IMR-90 (cell line): Measurements from ENCODE around the gene SPOUT1. TPM values are rescaled to one million over a fixed set of nuclear protein-coding genes. Genes with fewer than 3 reads are reported as not detected.

ENCODE experiments used
- ATAC-seq: fragments of 200-7000 bp; cut with Tn5 transposase; 2 replicates; pipeline ENCODE4 v1.9.1; 2020; ENCODE audit warnings: low read depth, mild to moderate bottlenecking, moderate library complexity
- BruUV-seq: library from RNA; stranded (reverse); fragments of 400-500 nt; replicated peaks from 2 replicates; lab custom pipeline; 2021; lab: Mats Ljungman, UMichigan
- CTCF ChIA-PET: fragments of 300-600 bp; formaldehyde crosslinking; extraction: SDS; loops from one replicate; lab custom pipeline; 2021; ENCODE audit warnings: antibody characterized with exemption; lab: Yijun Ruan, JAX
- POLR2A ChIA-PET: fragments of 300-600 bp; sonication (Branson Sonifier 250); formaldehyde crosslinking; loops from one replicate; lab custom pipeline; 2022; ENCODE audit warnings: antibody characterized with exemption; ENCODE audit not compliant: unreplicated experiment; lab: Charles Lee
- DNase-seq: peaks from one replicate; pipeline ENCODE4 v3.0.0; 2013
- H2AFZ ChIP-seq: replicated peaks from 2 replicates; pipeline ENCODE3; 2013; ENCODE audit warnings: low read length, mild to moderate bottlenecking; ENCODE audit not compliant: poor library complexity
- H2AK5ac ChIP-seq: 2 replicates; pipeline ENCODE4 v1.6.1; 2013; ENCODE audit warnings: low read depth, low read length, inconsistent platforms
- H2AK9ac ChIP-seq: replicated peaks from 2 replicates; pipeline ENCODE3; 2013; ENCODE audit warnings: mild to moderate bottlenecking, low read depth, low read length, moderate library complexity; ENCODE audit not compliant: poor library complexity
- H2BK120ac ChIP-seq: 2 replicates; pipeline ENCODE4 v1.6.1; 2013; ENCODE audit warnings: low read depth, low read length, inconsistent platforms
- H2BK15ac ChIP-seq: 3 replicates; pipeline ENCODE4 v1.6.1; 2013; ENCODE audit warnings: low read depth, low read length, inconsistent platforms
- H2BK20ac ChIP-seq: 2 replicates; pipeline ENCODE4 v1.6.1; 2013; ENCODE audit warnings: low read depth, mild to moderate bottlenecking, inconsistent platforms, low read length, moderate library complexity
- H2BK5ac ChIP-seq: 2 replicates; pipeline ENCODE4 v1.6.1; 2013; ENCODE audit warnings: mild to moderate bottlenecking, low read depth, low read length, inconsistent platforms; ENCODE audit not compliant: poor library complexity, severe bottlenecking
- H3K14ac ChIP-seq: replicated peaks from 2 replicates; pipeline ENCODE4 v1.6.1; 2013; ENCODE audit warnings: low read depth, low read length, inconsistent platforms
- H3K18ac ChIP-seq: 2 replicates; pipeline ENCODE4 v1.6.1; 2013; ENCODE audit warnings: low read depth, low read length, control low read depth
- H3K23ac ChIP-seq: 2 replicates; pipeline ENCODE4 v1.6.1; 2013; ENCODE audit warnings: low read depth, low read length, inconsistent platforms
- H3K27ac ChIP-seq: 2 replicates; pipeline ENCODE4 v1.5.1; 2013; ENCODE audit warnings: mild to moderate bottlenecking, control low read depth, low read length; ENCODE audit not compliant: insufficient read depth
- H3K27me3 ChIP-seq: 2 replicates; pipeline ENCODE4 v1.6.1; 2013; ENCODE audit warnings: low read length; ENCODE audit not compliant: control insufficient read depth, insufficient read depth
- H3K36me3 ChIP-seq: 2 replicates; pipeline ENCODE4 v1.6.1; 2013; ENCODE audit warnings: low read length, mixed read lengths; ENCODE audit not compliant: control insufficient read depth, insufficient read depth
- H3K4ac ChIP-seq: 2 replicates; pipeline ENCODE4 v1.6.1; 2013; ENCODE audit warnings: low read depth, low read length, inconsistent platforms
- H3K4me1 ChIP-seq: 2 replicates; pipeline ENCODE4 v1.6.1; 2013; ENCODE audit warnings: low read length, mixed read lengths; ENCODE audit not compliant: control insufficient read depth, insufficient read depth
- H3K4me2 ChIP-seq: 2 replicates; pipeline ENCODE4 v1.6.1; 2013; ENCODE audit warnings: low read depth, mild to moderate bottlenecking, control low read depth, low read length, moderate library complexity
- H3K4me3 ChIP-seq: 2 replicates; pipeline ENCODE4 v1.5.1; 2013; ENCODE audit warnings: low read depth, mild to moderate bottlenecking, control low read depth, low read length, moderate library complexity; ENCODE audit not compliant: insufficient read depth
- H3K56ac ChIP-seq: 2 replicates; pipeline ENCODE4 v1.6.1; 2013; ENCODE audit warnings: low read length, inconsistent platforms; ENCODE audit not compliant: insufficient read depth; ENCODE audit errors: extremely low read depth
- H3K79me1 ChIP-seq, 2 experiments: 2 replicates each; pipeline ENCODE4 v1.6.1; 2013; ENCODE audit warnings: low read length in 2 of 2, inconsistent platforms in 1 of 2, low read depth in 1 of 2
- H3K9ac ChIP-seq: 2 replicates; pipeline ENCODE4 v1.6.1; 2013; ENCODE audit warnings: low read depth, low read length, control low read depth
- H3K9me1 ChIP-seq: 2 replicates; pipeline ENCODE4 v1.6.1; 2013; ENCODE audit warnings: low read length, inconsistent platforms; ENCODE audit not compliant: insufficient read depth
- H3K9me3 ChIP-seq: 2 replicates; pipeline ENCODE4 v1.6.1; 2013; ENCODE audit warnings: low read length; ENCODE audit not compliant: control insufficient read depth, insufficient read depth
- H4K20me1 ChIP-seq: 2 replicates; pipeline ENCODE4 v1.6.1; 2013; ENCODE audit warnings: low read length, inconsistent platforms; ENCODE audit not compliant: insufficient read depth
- H4K5ac ChIP-seq: 2 replicates; pipeline ENCODE4 v1.6.1; 2013; ENCODE audit warnings: mild to moderate bottlenecking, low read depth, low read length, control low read depth
- H4K8ac ChIP-seq, 2 experiments: 2 replicates each; pipeline ENCODE4 v1.6.1; 2013; ENCODE audit warnings: low read depth in 2 of 2, low read length in 2 of 2, control low read depth in 1 of 2, inconsistent platforms in 1 of 2
- H4K91ac ChIP-seq: 2 replicates; pipeline ENCODE4 v1.6.1; 2013; ENCODE audit warnings: low read depth, low read length, inconsistent platforms; ENCODE audit not compliant: insufficient read depth
- MXI1 ChIP-seq: IDR thresholded peaks from 2 replicates; pipeline ENCODE4 v1.6.1; 2012; ENCODE audit warnings: low read depth, mild to moderate bottlenecking, low read length, moderate library complexity, borderline replicate concordance
- WGBS, 2 experiments: methylation state at CpG; one replicate each; pipeline versions ENCODE4 v1.1.5 to v1.1.7; 2013; ENCODE audit warnings: missing lambda C conversion rate in 2 of 2; ENCODE audit not compliant: insufficient read length in 1 of 2; ENCODE audit errors: extremely low coverage in 2 of 2; 5-methylcytosine and 5-hydroxymethylcytosine counted together
- dilution Hi-C: fragments of 300-500 bp; cut with HindIII; formaldehyde crosslinking; loops from one replicate; pipeline ENCODE4 v1.14.3; 2018; ENCODE audit warnings: low sequenced_read_pairs; ENCODE audit not compliant: unreplicated experiment
- in situ Hi-C: fragments of 300-500 bp; cut with MboI; formaldehyde crosslinking; loops from 3 replicates; pipeline ENCODE4 v1.14.3; 2019; ENCODE audit warnings: low sequenced_read_pairs, inconsistent platforms, mixed read lengths
- intact Hi-C: fragments of 100-400 bp; cut with micrococcal nuclease; formaldehyde crosslinking; loops from 2 replicates; pipeline ENCODE4 v1.10.0; 2022
- polyA plus RNA-seq, 3 experiments: library from polyadenylated mRNA; depleted of rRNA; stranded (reverse); fragments of >200 nt; gene quantifications; 2 replicates each; pipeline ENCODE4 v1.2.3, GENCODE V29; 2012; ENCODE audit warnings: low replicate concordance in 1 of 3
- total RNA-seq: library from RNA; depleted of rRNA; stranded (reverse); fragments of >200 nt; gene quantifications from 2 replicates; pipeline ENCODE4 v1.2.3, GENCODE V29; 2012

Gene SPOUT1
- total and polyA plus RNA-seq, 2 of the 4 experiments (the other 2 are of a cell fraction), result 17.9 to 27.8 TPM

GRCh38 chr9:128790536-128790935 is 39.1 kb downstream of the SPOUT1 start:
- BruUV-seq, result no TSS peak
- H2BK5ac ChIP-seq, result no peak overlapping the region
- no peak overlapping the region for H2AFZ ChIP-seq
- H3K23ac ChIP-seq, result no peak overlapping the region
- DNase-seq (no peak), ATAC-seq (no peak)
- POLR2A ChIA-PET, result no interaction called here
- no peak overlapping the region for H3K56ac ChIP-seq
- H3K79me1 ChIP-seq, result peaks cover 13 to 43% of the 10 kb centered on the region in 2 experiments
- H3K9me3 ChIP-seq, result no peaks in the 10 kb centered on the region
- H2BK120ac ChIP-seq, result no peak overlapping the region
- H3K4me2 ChIP-seq, result no peak overlapping the region
- in situ Hi-C loops (no loop called here), intact Hi-C loops (no loop called here), dilution Hi-C loops (no loop called here)
- H3K4me1 ChIP-seq, result peaks cover 2% of the 10 kb centered on the region; the same call in 1 of the 2 replicates
- 80% methylated on average over 2 of the region's 4 CpGs; no CpG with 5 or more reads in 1 of the 2 experiments for WGBS, 2 experiments
- H3K14ac ChIP-seq, result no peak overlapping the region
- peaks cover 45% of the 10 kb centered on the region for H3K36me3 ChIP-seq
- no peak overlapping the region for H2AK5ac ChIP-seq
- no peaks in the 10 kb centered on the region for H3K9me1 ChIP-seq
- no peak overlapping the region for H2BK20ac ChIP-seq
- H3K27me3 ChIP-seq, result no peaks in the 10 kb centered on the region
- H3K9ac ChIP-seq, result no peak overlapping the region
- H3K18ac ChIP-seq, result no peak overlapping the region
- peak overlapping the region; percentile 6 for H2AK9ac ChIP-seq
- H2BK15ac ChIP-seq, result no peak overlapping the region
- no peak overlapping the region for H4K8ac ChIP-seq
- no peak overlapping the region for H4K5ac ChIP-seq
- H3K4ac ChIP-seq, result no peak overlapping the region
- no peak overlapping the region for H3K27ac ChIP-seq
- H3K4me3 ChIP-seq, result no peak overlapping the region
- TF ChIP-seq MXI1, result no peak
- CTCF ChIA-PET, result interaction anchor here (1.1 kb wide), 1 partner anchor 28 kb away, joined by 5 read pairs; the partner anchor contains the start of gene ENDOG
- no peak overlapping the region for H4K91ac ChIP-seq
- 0 out of 2 replicates have a peak, but pooled peaks cover 5% of the 10 kb centered on the region for H4K20me1 ChIP-seq
